GM19397 (cell line): ENCODE data around the gene CACNA1C.

ENCODE experiments used
- ATAC-seq: cut with Tn5 transposase; IDR thresholded peaks from one replicate; pipeline ENCODE4 v1.9.1; 2021; ENCODE audit warnings: mild to moderate bottlenecking, moderate library complexity; ENCODE audit not compliant: unreplicated experiment

The CACNA1C gene

GRCh38 chr12:2191534-2192153 lies 138.9 kb downstream of the CACNA1C start:
- ATAC-seq, result no peak

GRCh38 chr12:2192231-2192630 lies 139.4 kb downstream of the CACNA1C start:
- ATAC-seq, result no peak

DNA sequence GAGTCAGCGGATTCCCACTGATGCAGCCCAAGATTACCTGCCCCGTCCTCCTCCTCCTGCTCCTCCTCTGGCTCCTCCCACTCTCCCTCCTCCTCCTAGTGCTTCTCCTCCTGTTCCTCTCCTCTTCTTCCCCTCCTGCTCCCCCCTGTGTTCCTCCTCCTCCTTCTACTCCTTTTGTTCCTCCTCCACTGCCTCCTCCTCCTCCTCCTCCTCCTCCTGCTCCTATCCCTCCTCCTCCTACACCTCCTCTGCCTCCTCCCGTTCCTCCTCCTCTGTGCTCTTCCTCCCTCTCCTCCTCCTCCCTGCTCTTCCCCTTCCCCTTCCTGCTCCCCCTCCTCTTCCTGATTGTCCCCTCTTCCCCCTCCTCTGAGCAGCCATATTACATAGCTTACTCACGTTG lies 141.3 kb downstream of the CACNA1C start:
- no peak for ATAC-seq

DNA sequence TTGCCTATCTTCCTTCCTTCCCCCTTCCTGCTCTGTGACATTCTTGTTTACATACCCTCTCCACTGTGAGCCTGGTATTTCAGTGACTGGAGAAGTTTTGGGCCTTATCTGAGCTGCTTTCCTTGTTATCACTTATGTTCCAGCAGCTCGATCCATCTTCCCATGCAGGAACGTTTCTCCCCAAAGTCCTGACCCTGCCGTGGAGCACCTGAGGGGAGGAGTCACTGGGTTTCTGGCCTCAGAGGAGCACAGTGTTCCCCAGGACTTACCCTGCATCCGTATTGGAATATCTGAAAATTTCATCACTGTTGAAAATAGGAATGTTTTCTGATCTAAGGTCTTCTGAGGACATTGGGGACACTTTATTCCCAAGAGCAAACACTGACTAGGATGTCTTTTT lies 141.8 kb downstream of the CACNA1C start:
- ATAC-seq, result no peak

- no peak for ATAC-seq
These were observed 142.3 kb downstream of the CACNA1C start for GRCh38 chr12:2195085-2195484.

- ATAC-seq, result no peak
These were observed 145.3 kb downstream of the CACNA1C start for GRCh38 chr12:2198005-2198501.

GRCh38 chr12:2198542-2198941 lies 145.8 kb downstream of the CACNA1C start:
- ATAC-seq, result no peak

GRCh38 chr12:2205996-2206395 lies 153.2 kb downstream of the CACNA1C start:
- no peak for ATAC-seq

DNA sequence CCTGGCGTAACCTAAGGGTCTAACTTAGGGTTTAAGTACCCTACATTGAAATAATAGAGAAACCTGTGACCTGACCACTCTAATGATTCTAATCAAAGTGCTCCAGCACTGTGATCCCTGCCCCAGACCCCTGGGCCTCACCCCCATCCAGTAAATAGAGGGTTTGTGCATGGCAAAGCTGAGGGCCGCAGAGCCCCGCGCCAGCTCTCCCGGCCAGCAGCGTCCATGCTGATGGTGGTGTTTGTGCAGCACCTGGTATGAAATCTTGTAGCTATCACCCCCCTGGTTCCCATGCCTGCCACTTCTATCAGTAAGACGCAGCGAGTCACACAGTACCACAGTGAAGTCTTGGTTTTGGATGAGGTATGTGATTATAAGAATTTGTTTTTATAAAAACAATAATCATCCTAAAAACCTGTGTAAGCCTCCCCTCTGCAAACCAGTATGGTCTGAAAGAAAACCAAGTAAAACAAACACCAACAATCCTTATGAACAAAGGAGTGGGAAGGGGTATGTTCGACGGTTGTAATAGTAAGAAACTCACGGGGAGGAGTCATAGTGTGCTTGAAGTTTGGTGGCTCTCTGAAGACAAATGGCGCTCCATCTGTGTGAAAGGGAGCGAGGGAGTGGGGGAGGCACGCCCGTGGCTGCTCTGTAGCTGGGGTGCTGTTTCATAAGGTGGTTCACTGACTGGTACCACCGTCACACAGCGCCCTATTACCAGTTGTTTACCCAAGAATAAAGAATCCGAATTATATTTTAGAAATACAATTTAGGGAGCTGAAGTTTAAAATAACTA lies 156.2 kb downstream of the CACNA1C start:
- no peak for ATAC-seq

DNA sequence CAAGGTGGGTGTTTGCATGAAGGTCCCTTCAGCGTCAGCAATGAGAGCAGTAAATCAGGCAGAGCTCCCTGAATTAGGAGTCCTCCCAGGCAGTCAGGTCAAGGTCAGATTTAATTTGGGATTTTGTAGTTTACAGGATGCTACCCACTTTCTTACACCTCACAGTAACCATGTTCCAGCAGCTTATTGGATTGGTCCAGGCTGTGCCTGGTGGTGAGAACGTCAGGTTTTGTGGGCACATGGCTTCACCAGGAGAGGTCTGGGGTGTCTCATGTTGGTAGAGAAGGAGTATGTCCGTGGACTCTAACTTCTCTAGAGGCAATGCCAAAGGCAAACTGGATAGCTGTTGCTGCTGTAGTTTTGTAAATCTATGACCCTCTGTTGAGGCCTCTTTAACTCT lies 158.3 kb downstream of the CACNA1C start:
- ATAC-seq, result no peak

DNA sequence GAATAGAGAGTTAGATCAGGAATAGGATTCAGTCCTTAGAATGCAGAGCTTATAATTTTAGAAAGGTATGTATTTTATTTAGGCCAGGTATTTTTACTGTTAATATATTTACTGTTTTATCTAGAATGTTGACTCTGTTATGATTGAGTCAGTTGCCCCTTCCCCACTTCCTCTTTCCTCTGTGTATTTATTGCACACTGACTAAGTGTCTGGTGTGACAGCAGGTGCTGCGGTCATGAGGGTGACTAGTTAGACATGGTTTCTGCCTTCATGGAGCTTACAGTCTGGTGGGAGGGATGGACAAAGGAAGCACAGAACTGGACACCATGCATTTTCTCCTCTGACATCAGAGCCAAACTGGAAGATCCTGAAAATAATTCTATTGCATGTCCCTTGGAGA lies 159.8 kb downstream of the CACNA1C start:
- no peak for ATAC-seq

DNA sequence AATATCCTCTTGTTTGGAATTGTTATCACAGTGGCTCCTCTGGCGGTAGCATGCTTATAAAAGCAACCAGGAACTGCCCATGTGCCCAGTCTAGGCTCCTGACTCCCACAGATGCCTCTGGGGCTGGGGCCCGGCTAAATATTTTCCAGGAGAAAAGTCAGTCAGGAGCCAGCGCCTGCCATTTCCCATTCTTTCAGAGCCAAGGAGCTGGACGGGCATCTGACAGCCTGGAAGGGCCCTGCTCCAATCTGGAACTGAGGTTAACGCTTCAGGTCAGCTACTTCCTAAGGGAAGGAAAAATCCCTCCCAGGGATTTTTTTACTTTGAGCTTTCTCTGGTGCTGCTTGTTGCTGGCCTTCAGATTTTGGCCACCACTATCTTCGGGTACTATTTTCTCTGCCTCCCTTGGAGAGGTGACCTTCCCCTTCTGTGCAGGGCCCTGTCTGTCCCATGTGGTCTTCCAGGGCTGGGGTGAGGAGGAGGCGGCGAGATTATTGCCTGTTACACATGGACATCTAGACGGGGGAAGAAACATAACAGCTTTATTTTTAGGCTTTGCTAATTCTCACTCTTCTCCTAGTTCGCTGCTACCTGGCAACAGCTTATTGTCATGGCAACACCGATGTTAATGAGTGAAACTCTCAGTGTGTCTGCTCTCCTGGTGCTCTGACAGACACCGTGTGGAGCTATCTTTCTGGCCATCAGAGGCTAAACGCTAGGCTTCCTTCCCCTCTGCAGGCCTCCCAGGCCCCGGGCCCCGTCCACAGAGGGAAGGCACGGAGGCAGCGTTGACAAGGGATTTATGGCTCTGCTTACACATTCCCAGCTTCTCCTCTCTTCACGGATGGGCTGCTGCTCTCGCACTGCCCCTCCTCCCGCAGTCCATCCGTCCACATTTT lies 160.4 kb downstream of the CACNA1C start:
- no peak for ATAC-seq

DNA sequence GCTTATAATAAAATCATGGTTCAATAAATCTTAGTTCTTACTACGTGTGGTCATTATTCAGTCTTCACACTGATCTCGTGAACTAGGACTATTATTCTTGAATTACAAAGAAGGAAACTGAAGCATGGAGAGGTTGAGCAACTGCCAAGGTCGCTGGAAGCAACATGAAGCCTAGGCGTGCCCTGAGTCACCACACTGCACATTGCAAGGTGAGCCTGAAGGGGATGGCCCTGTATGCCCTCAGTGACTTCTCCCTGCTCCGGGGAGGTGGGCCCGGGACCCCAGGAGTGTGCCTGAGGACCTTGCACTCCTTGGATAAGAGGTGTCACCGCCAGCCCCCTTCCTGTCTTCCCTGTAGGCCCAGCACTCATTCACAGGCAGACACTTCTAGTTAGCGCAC lies 161.6 kb downstream of the CACNA1C start:
- ATAC-seq, result no peak

- ATAC-seq, result no peak
These were observed 163.1 kb downstream of the CACNA1C start for GRCh38 chr12:2215709-2216560.

DNA sequence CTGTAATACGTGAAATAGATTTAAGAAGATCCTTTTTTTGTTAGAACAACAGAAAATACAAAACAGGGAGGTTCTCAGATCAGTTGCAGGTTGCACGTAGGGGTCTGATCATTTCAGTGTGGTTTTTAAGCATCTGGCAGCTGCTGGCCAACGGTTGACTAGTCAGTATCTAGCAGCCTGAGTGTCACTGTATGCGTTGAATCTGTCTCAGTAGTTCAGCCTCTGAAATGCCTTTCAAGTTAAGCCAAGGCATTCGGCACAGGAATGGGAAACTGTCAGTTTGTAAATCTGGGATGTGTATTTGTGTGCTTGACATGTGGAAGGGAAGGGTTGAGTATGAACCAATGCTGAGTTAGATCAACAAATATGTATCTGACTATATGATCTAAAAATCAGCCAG lies 165.9 kb downstream of the CACNA1C start:
- no peak for ATAC-seq

DNA sequence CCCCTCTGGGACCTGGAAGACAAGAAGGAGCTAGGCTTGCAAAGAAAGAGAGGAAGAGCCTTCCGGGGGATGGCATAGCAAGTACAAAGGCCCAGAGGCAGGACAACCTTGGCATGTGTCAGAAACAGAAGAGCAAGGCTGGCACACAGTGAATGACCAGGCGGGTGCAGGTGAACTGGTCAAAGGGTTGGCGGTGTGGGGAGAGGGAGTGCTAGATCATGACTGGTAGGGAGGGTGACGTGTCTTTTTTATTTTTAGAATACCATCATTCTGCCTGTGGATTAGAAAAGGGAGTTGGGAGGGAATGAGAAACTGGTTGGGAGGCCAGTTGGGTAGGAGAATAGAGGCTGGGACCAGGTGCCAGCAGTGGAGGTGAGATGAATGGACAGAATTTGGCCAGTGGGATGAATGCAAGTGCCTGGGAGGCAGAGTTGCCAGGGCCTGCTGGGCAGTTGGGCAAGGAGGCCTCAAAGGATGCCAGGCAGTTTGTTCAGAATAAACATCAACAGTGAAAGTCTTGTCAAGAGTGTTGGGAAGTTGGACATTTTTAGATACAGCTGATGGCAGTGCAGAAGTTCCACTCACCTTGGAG lies 168.3 kb downstream of the CACNA1C start:
- no peak for ATAC-seq

DNA sequence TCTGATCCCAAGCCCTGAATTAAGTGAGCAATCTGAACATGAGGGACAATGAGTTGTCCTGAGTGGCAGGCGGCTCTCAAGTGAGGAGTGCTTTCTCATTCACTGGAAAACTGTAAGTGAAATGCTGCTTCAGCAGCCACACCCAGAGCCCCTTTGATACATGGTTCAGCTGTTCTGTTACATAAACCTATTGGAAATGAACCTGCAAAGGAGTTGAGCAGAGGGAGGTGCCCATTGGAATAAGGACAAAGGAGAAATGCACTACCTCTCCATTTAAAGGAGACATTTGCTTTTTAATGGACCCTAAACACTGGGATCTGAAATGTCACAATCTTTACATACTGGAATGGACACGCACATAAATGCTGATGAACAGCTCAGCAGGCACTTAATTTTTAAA lies 169.9 kb downstream of the CACNA1C start:
- ATAC-seq, result no peak

DNA sequence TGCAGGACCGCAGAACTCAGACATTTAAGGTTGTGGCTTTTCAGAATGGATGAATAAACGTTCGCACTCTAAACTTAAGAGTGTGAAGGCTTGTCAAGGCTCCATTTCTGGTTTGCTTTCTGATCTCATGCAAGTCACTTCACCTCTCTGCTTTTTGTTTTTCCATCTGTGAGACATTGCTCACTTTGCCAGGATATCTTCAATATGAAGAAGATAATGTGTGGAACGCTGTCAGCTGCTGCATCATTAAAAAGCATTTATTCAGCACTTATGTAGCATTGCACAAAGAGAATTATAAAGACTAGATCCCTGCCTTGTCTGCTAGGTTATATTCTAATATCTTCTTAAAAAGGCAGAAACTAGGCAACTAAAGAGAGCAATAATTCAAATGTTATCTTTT lies 172.2 kb downstream of the CACNA1C start:
- ATAC-seq, result no peak

- ATAC-seq, result no peak
These were observed 172.9 kb downstream of the CACNA1C start for GRCh38 chr12:2225696-2226095.

GRCh38 chr12:2226641-2227040 lies 173.9 kb downstream of the CACNA1C start:
- ATAC-seq, result no peak
